NCI-H2029 (cell line): Measurements from ENCODE around the gene NOVA1.

Source experiments
- DNase-seq: peaks from one replicate; lab custom pipeline; 2025; lab: John Stamatoyannopoulos, UW

The NOVA1 gene

DNA sequence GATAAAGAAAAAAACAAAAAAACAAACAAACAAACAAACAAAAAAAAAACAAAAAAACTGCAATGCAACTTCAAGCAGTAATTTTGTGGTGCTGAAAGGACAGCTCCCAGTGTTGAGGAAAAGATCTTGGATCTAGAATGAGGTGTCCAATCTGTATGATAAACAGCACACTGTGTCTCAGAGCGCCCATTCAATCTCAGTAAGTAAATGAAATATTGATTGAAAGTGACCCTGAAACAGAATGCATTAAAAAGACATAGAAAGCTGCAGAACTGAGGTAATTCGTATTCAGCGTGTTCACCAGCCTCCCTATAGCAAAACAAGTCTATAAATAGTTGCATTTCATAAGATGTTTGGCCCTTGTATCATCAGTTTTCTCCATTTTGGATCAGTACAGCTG is 153.0 kb downstream of the NOVA1 start:
- no peak for DNase-seq

DNA sequence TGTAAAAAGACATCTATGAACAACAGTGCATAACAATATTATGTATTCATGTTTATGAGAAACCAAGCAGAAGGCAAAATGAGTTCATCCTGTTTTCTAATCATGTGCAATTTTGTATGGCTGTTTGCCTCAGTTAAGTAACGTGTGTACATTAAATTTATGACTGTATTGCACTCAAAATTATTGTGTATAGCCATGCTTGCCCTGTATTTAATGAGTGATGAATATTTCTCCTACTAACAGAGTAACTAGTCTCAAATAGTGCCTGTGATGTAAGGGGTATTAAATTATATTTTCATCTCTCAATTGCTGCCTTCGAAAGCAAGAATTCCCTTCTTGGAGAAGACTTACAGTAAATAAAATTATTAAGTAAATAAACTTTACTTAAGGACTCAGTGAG is 154.2 kb downstream of the NOVA1 start:
- DNase-seq: no peak

DNA sequence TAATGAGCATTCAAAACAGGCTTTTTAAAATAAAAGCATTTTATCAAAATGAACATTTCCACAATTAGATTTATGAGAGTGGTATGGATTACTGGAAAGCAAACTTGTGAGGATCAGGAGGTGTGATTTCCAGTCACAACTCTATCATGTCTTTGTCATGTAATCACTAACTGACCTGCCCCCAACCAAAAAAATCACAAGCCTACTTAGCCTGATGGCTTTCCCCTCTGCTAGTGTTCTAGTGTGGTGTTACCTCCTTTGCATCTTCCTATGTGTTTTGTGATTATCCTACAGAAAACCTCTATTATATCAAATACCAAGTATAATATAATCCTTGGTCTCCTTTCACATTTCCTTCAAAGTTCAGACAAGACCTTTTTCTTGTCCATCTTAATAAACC is 168.6 kb downstream of the NOVA1 start:
- no peak for DNase-seq

DNA sequence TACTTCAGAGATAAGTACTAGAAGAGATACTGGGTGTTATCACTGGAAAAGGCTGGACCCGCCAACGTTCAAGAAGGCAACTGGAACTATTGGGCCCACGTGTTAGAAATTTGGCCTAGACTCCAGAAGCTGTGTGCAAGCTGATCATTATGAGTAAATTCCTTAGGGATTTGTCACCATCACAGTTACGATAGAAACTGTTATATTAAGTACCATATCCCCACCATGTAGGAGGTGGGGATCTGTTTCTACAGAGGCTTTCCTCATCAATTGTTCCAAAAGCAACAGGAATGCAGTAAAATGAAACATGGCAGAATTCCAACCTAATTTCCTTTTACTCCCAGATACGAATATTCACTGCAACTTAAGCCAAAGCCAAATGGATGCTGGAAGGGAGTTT is 170.7 kb downstream of the NOVA1 start:
- no peak for DNase-seq

DNA sequence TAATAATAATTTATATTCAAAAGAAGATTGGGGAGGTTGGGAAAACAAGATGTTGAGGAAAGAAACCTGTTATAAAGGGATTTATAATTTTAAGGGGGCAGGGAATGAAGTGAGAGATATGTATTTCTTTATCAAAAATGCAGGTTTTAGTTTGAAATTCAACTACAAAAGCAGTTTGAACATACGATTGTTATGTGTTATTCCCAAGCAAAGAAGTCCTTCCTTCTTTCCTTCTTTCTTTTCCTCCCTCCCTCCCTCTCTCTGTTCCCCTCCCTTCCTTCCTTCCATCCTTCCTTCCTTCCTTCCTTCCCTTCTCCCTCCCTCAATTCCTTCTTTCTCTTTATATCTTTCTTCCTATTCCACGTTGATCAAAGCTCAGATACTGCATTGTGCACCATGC is 173.3 kb downstream of the NOVA1 start:
- no peak for DNase-seq

DNA sequence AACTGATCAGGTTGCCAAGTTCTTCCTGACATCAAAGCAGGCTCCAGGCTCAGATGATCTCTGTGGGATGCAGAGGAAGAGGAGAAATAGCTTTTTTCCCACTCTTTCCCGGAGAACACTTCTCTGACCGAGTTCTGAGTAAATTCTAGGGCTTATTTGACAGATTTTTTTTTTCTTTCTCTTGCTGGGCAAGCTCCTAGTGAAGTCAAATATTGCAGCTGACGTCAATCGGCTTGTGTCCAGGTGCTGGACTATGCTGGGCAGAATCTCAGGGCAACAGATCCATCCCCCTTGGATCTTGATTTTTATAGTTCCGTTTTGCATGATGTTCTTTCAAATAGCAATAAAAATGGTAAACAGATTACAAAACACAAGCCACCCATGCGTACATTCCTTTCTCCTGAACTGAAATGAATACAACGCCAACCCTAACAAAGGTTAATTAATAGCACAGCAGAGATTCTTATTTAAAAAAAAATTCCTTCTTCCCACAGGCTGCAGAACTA is 182.2 kb downstream of the NOVA1 start:
- no peak for DNase-seq

DNA sequence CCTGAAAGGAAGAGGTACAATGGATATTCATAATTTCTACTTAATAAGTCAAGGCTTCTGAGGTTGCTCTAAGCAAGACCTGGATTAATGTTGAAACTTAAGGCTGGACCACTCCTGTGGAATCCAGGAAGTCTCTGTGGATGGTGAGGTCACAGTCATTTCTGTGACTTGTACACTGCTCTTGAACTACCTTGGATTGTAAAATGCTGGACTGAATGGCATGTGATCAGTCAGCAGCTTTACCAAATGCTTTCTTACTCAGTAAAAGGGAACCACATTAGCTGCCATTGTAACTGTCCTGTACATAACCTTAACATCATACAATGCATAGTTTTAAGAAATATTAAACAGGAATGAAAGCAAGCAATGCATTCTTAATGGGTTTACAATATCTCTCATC is 182.9 kb downstream of the NOVA1 start:
- no peak for DNase-seq

DNA sequence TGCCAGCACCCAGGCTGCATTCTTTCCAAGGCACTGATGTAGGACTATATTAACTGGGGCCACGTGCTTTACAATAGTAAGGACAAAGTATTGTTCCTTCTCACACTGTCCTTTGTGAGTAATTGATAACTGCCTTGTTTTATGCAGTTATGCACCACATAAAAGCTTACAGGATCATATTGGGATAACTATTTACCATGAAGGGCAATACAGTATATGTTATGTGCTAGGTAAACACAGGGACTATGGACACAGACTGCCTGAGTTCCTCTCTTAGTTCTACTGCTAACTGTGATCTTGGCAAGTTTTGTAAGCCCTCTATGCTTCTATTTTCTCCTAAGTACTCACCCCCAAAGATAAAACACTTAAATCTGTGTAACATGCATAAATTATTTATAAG is 183.7 kb downstream of the NOVA1 start:
- DNase-seq: no peak

DNA sequence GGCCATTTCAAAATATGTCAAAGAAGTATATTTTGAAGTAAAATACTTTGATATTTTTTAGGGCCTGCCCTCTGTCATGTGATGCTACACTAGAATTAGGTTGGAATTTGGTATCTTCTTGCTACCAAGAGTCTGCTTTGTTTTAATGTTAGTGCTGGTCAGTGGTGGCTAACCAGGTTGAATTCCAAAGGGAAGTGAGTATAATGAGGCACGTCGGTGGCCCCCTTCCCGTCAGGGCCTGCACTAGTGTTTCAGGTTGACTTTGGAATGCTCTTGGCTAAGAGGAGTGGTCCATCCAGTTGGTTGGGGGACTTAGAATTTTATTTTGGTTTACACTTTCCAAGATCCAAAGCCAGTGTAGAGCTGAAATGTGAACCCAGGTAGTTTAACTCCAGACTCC is 185.4 kb downstream of the NOVA1 start:
- DNase-seq: no peak

DNA sequence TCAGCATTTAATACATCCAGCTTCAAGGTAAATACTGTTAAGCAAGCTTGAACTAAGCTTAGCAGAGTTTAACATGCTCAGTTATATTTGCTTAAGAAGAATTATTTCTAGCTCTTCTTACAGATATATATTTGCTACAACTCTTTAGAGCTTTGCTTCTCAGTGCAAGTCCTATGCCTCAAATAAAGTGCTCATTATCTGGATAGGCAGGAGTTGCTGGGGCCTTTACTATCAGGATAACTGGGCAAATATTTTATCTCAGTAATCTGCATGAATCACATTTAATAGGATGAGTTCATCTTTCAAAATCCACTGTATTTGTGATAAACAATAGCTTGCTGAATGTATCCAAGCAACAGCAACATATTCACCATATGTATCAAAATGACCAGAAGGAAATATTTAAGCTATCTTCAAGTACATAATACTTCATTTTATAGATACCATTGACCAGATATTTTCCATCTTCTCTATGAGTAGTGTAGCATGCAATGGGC is 187.6 kb downstream of the NOVA1 start:
- DNase-seq: no peak

DNA sequence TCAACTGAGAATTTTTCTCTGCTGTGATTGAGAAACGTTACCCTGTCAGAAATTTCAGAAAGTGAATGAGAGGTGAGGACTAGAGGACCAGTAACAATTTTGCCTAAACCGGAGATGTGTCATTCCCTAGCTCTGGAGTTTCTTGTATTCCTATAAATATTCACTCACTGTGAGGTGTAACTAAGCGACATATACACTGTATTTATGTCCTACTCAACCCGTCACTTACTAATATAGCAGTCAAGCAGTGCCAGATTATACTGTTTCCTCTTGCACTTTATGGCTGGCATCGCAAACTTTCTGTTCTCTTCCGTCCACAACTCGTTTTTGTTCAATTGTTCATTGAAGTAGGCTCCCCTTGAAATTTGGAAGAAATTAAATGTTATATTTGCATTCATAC is 192.9 kb downstream of the NOVA1 start:
- DNase-seq: no peak

DNA sequence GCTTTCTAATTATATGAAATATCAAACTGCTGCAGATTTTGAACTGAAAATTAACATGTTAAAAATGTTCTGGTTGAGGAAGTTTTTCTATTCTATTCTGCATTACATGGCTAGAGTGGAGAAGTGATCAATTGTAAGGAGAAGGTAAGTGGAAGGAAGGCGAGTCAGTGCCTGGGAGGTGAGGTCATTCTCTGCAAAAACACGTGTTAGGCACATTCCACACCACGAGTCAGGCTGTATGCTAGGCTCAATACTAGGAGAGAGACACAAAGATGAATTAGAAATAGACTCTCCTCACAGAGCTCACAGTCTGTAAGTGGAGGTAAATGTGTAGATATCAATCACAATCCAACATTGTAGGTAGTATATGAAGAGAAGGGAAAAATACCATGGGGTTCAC is 194.1 kb downstream of the NOVA1 start:
- DNase-seq: no peak

DNA sequence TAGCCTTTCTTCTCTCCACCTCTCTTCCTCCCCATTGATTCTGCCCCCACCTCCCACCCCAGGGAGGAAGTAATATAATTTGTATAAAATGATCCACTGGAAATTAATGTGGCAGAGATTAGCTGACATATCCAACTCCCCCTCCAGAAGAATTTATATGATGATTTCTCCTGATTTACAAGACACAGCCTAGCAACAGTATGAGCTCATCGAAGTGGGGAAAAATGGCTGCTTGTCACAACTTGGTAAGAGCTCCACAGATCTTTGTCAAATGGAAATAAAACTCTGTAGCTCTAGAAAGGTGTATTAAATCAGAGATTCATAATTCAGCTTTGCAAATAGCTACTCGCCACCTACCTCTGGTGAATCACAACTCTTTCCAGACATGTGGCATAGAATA is 195.7 kb downstream of the NOVA1 start:
- DNase-seq: no peak

DNA sequence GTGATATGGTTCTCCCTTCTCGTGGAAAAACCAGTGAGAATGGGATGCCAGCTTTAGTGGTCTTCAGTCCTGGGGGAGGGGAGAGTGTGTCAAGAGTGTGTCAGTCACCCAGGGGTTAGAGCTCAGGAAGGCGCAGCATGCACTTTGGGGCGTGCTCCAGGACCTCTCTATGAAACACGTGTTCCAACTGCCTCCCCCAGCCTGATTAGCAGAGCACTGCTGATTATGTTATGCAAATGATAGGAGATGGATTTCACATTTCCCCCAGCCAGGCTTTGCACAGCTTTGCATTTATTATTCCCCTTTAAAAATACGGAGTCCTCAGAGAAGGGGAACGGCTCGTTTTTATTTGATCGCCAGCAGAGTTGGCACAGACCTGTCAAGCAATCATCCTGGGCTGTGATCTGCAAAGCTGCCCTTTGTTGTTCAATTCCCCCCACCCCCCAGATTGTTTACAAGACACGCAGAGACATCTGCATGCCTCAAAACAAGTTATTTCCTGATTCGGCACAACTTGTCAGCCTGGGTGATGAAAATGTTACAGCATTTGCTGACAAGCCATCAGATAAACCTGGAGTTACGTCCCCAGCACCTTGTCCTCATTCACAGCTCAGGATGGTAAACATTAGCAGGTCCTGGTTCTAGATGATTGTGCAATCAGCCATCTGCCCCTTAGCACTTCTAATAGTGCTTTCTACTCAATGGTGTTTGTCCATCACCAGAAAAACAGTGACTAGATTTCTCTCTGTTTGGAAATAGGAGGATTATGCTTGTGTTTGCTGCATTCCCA is 196.5 kb downstream of the NOVA1 start:
- DNase-seq: peak; percentile 91

DNA sequence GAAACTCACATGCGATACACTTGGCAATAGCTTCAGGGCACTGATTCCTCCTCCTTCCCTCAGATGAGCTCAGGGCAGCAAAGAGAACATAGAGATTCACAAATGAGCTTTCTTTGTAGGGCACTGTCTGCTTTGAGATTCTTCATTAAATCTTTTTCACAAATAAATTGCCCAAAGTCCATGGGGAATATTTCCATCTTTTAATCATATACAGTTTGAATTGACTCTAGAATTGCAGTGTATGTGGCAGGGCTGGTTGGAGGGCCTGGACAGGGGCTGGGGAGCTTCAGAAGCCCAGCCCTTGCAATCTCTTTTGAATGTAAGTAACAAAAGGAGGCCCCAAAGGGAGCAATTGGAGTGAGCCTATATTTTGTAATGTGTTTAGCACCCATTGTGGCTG is 197.5 kb downstream of the NOVA1 start:
- DNase-seq: no peak

DNA sequence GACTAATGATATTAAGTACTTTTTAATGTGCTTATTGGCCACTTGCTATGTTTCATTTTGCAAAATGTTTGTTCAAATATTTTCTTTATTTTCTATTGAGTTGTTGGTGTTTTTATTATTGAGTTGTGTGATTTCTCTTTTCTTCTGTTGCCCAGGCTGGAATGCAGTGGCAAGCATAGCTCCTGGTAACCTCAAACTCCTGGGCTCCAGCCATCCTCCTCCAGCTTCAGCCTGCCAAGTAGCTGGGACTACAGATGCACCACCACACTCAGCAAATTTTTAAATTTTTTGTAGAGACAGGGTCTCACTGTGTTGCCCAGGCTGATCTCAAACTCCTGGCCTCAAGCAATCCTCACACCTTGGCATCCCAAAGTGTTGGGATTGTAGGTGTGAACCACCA is 199.2 kb downstream of the NOVA1 start:
- no peak for DNase-seq
